ENCODE results near the gene ATP6V1G3.
"Not testable (repeated sequence)": the region's sequence is repeated elsewhere in the genome, so short reads cannot be mapped to it uniquely, and the experiment has no call there.

ATP6V1G3 gene

GRCh38 chr1:198529414-198529813, 11.1 kb downstream of the ATP6V1G3 start:
- peaks cover 5% of the 10 kb centered on the region for H3K4me1 Mint-ChIP-seq
- H3K27me3 Mint-ChIP-seq (ENCODE audit: low read depth, poor library complexity) = no peaks in the 10 kb centered on the region
- H3K4me3 Mint-ChIP-seq = no peak overlapping the region
- H3K9me3 Mint-ChIP-seq = no peaks in the 10 kb centered on the region
- H3K36me3 Mint-ChIP-seq (ENCODE audit: low read depth) = no peaks in the 10 kb centered on the region
- DNase-seq = no peak
- no peak for TF ChIP-seq CTCF (IDR thresholded peaks at IDR 0.05)
- H3K27ac Mint-ChIP-seq = no peak overlapping the region

- Mint-ChIP-seq H3K27me3 (ENCODE audit: low read depth, poor library complexity) (no peaks in the 10 kb centered on the region), H3K36me3 (ENCODE audit: low read depth) (no peaks in the 10 kb centered on the region), H3K9me3 (no peaks in the 10 kb centered on the region), H3K27ac (no peak overlapping the region), H3K4me1 (no peaks in the 10 kb centered on the region), H3K4me3 (no peak overlapping the region)
- no peak for TF ChIP-seq CTCF (IDR thresholded peaks at IDR 0.05)
- no peak for DNase-seq
These were observed 12.1 kb downstream of the ATP6V1G3 start for GRCh38 chr1:198528364-198528763.

GRCh38 chr1:198524556-198524955, 15.9 kb downstream of the ATP6V1G3 start:
- Mint-ChIP-seq H3K27me3 (ENCODE audit: low read depth, poor library complexity) (no peaks in the 10 kb centered on the region), H3K27ac (no peak overlapping the region), H3K4me1 (no peaks in the 10 kb centered on the region), H3K9me3 (no peaks in the 10 kb centered on the region), H3K4me3 (no peak overlapping the region), H3K36me3 (ENCODE audit: low read depth) (no peaks in the 10 kb centered on the region)
- DNase-seq = no peak
- TF ChIP-seq CTCF (IDR thresholded peaks at IDR 0.05) = no peak

GRCh38 chr1:198524127-198524526, 16.4 kb downstream of the ATP6V1G3 start:
- not testable (repeated sequence) for H3K36me3 Mint-ChIP-seq (ENCODE audit: low read depth); DNase-seq; H3K9me3 Mint-ChIP-seq; H3K4me1 Mint-ChIP-seq; H3K27me3 Mint-ChIP-seq (ENCODE audit: low read depth, poor library complexity); H3K4me3 Mint-ChIP-seq; H3K27ac Mint-ChIP-seq

- no peak for TF ChIP-seq CTCF (IDR thresholded peaks at IDR 0.05)
- DNase-seq = no peak
- no peaks in the 10 kb centered on the region for H3K9me3 Mint-ChIP-seq
- no peaks in the 10 kb centered on the region for H3K4me1 Mint-ChIP-seq
- H3K27ac Mint-ChIP-seq = no peak overlapping the region
- no peak overlapping the region for H3K4me3 Mint-ChIP-seq
- H3K27me3 Mint-ChIP-seq (ENCODE audit: low read depth, poor library complexity) = no peaks in the 10 kb centered on the region
- no peaks in the 10 kb centered on the region for H3K36me3 Mint-ChIP-seq (ENCODE audit: low read depth)
These were observed 17.1 kb downstream of the ATP6V1G3 start for GRCh38 chr1:198523182-198523950.

GRCh38 chr1:198520524-198521254, 19.8 kb downstream of the ATP6V1G3 start:
- H3K27ac Mint-ChIP-seq = no peak overlapping the region
- no peaks in the 10 kb centered on the region for H3K27me3 Mint-ChIP-seq (ENCODE audit: low read depth, poor library complexity)
- H3K4me1 Mint-ChIP-seq = no peaks in the 10 kb centered on the region
- no peaks in the 10 kb centered on the region for H3K36me3 Mint-ChIP-seq (ENCODE audit: low read depth)
- no peak overlapping the region for H3K4me3 Mint-ChIP-seq
- no peak for TF ChIP-seq CTCF (IDR thresholded peaks at IDR 0.05)
- DNase-seq = no peak
- H3K9me3 Mint-ChIP-seq = no peaks in the 10 kb centered on the region
